Activated CD4-positive, alpha-beta T cell treated with anti-CD3 and anti-CD28 coated beads for 4 hours (primary cell): Measurements from ENCODE around the gene CWC22.
"Not testable (repeated sequence)": the region's sequence is repeated elsewhere in the genome, so short reads cannot be mapped to it uniquely, and the experiment has no call there.

Source experiments
- DNase-seq, 2 donors: peaks; one replicate each; pipeline ENCODE4 v3.0.0-alpha.2; 2020

CWC22 gene

GRCh38 chr2:180006781-180007579 lies at the start of gene CWC22:
CWC22 (minus strand) TSS chr2:180007297; CDS start chr2:179993341, 13,956 bp downstream.
- DNase-seq, result peak; percentile 84 to 87

GRCh38 chr2:180056367-180057118 lies 49.4 kb upstream of the CWC22 start:
- DNase-seq, result no peak

GRCh38 chr2:180054576-180054975 lies 47.5 kb upstream of the CWC22 start:
- DNase-seq, result not testable (repeated sequence)

- no peak for DNase-seq
Measured at GRCh38 chr2:180050246-180050645, 43.1 kb upstream of the CWC22 start.

- no peak for DNase-seq
Measured at GRCh38 chr2:180048251-180048650, 41.2 kb upstream of the CWC22 start.

GRCh38 chr2:180046776-180047175 lies 39.7 kb upstream of the CWC22 start:
- DNase-seq, result no peak

GRCh38 chr2:180046202-180046601 lies 39.1 kb upstream of the CWC22 start:
- DNase-seq, result no peak

- DNase-seq, result no peak
Measured at GRCh38 chr2:180040146-180040925, 33.2 kb upstream of the CWC22 start.

GRCh38 chr2:180038997-180039396 lies 31.9 kb upstream of the CWC22 start:
- DNase-seq, result no peak

- DNase-seq, result no peak
Measured at GRCh38 chr2:180033993-180034894, 27.1 kb upstream of the CWC22 start.

- DNase-seq, result no peak
Measured at GRCh38 chr2:180029575-180029974, 22.5 kb upstream of the CWC22 start.

- DNase-seq, result no peak
Measured at GRCh38 chr2:180021850-180022249, 14.8 kb upstream of the CWC22 start.

GRCh38 chr2:180017784-180018183 lies 10.7 kb upstream of the CWC22 start:
- no peak for DNase-seq

GRCh38 chr2:180016937-180017336 lies 9.8 kb upstream of the CWC22 start:
- no peak for DNase-seq

- no peak for DNase-seq
Measured at GRCh38 chr2:180015951-180016709, 9.0 kb upstream of the CWC22 start.

- DNase-seq, result no peak
Measured at GRCh38 chr2:180012523-180012922, 5.4 kb upstream of the CWC22 start.

- no peak for DNase-seq
Measured at GRCh38 chr2:180010701-180011100, 3.6 kb upstream of the CWC22 start.

- no peak for DNase-seq
Measured at GRCh38 chr2:180006231-180006630, 866 bp downstream of the CWC22 start.

- DNase-seq, result not testable (repeated sequence)
Measured at GRCh38 chr2:180005465-180005864, 1.6 kb downstream of the CWC22 start.

GRCh38 chr2:180004731-180005130 lies 2.4 kb downstream of the CWC22 start:
- DNase-seq, result no peak

GRCh38 chr2:180003559-180003958 lies 3.5 kb downstream of the CWC22 start:
- no peak for DNase-seq

- DNase-seq, result no peak
Measured at GRCh38 chr2:180003073-180003472, 4.0 kb downstream of the CWC22 start.
